OCI-M2 (cell line): ENCODE data around the gene S100A12.

Source experiments
- DNase-seq: peaks from one replicate; lab custom pipeline; 2025; ENCODE audit not compliant: unreplicated experiment; lab: John Stamatoyannopoulos, UW

Gene S100A12

GRCh38 chr1:153397051-153397923, 21.9 kb upstream of the S100A12 start:
- DNase-seq, result no peak

- DNase-seq, result no peak
Observed at GRCh38 chr1:153396461-153396860, 21.0 kb upstream of the S100A12 start.

GRCh38 chr1:153395776-153396175, 20.4 kb upstream of the S100A12 start:
- no peak for DNase-seq

GRCh38 chr1:153395136-153395685, 19.8 kb upstream of the S100A12 start:
- no peak for DNase-seq

- no peak for DNase-seq
Observed at GRCh38 chr1:153394391-153394790, 19.0 kb upstream of the S100A12 start.

GRCh38 chr1:153393926-153394325, 18.5 kb upstream of the S100A12 start:
- no peak for DNase-seq

- no peak for DNase-seq
Observed at GRCh38 chr1:153392822-153393221, 17.4 kb upstream of the S100A12 start.

GRCh38 chr1:153392258-153392657, 16.8 kb upstream of the S100A12 start:
- no peak for DNase-seq

GRCh38 chr1:153390938-153391710, 15.7 kb upstream of the S100A12 start, which contains the start of gene S100A8:
Gene S100A8, minus strand, starts transcription at chr1:153391073. Its CDS starts 538 bp downstream, at chr1:153390535.
- DNase-seq, result no peak

- DNase-seq, result no peak
Observed at GRCh38 chr1:153389973-153390879, 14.8 kb upstream of the S100A12 start.

GRCh38 chr1:153389401-153389800, 14.0 kb upstream of the S100A12 start:
- no peak for DNase-seq

GRCh38 chr1:153387785-153388184, 12.4 kb upstream of the S100A12 start:
- DNase-seq, result no peak

- DNase-seq, result no peak
Observed at GRCh38 chr1:153387001-153387400, 11.6 kb upstream of the S100A12 start.

- DNase-seq, result no peak
Observed at GRCh38 chr1:153386500-153386901, 11.1 kb upstream of the S100A12 start.

- no peak for DNase-seq
Observed at GRCh38 chr1:153384958-153385580, 9.6 kb upstream of the S100A12 start.

GRCh38 chr1:153380711-153381110, 5.3 kb upstream of the S100A12 start:
- DNase-seq, result no peak

GRCh38 chr1:153379591-153379990, 4.2 kb upstream of the S100A12 start:
- no peak for DNase-seq

GRCh38 chr1:153374071-153374470, 1.4 kb downstream of the S100A12 start:
- DNase-seq, result no peak

GRCh38 chr1:153372571-153372970, 2.9 kb downstream of the S100A12 start:
- DNase-seq, result no peak

GRCh38 chr1:153371231-153371630, 4.2 kb downstream of the S100A12 start:
- no peak for DNase-seq
